IMR-90 (cell line): Measurements from ENCODE around the gene PARVB. TPM values are rescaled to one million over a fixed set of nuclear protein-coding genes. Genes with fewer than 3 reads are reported as not detected.

Source experiments
- ATAC-seq: fragments of 200-7000 bp; cut with Tn5 transposase; 2 replicates; pipeline ENCODE4 v1.9.1; 2020; ENCODE audit warnings: low read depth, mild to moderate bottlenecking, moderate library complexity
- BruUV-seq: library from RNA; stranded (reverse); fragments of 400-500 nt; replicated peaks from 2 replicates; lab custom pipeline; 2021; lab: Mats Ljungman, UMichigan
- CTCF ChIA-PET: fragments of 300-600 bp; formaldehyde crosslinking; extraction: SDS; loops from one replicate; lab custom pipeline; 2021; ENCODE audit warnings: antibody characterized with exemption; lab: Yijun Ruan, JAX
- POLR2A ChIA-PET: fragments of 300-600 bp; sonication (Branson Sonifier 250); formaldehyde crosslinking; loops from one replicate; lab custom pipeline; 2022; ENCODE audit warnings: antibody characterized with exemption; ENCODE audit not compliant: unreplicated experiment; lab: Charles Lee
- DNase-seq: peaks from one replicate; pipeline ENCODE4 v3.0.0; 2013
- H2AFZ ChIP-seq: replicated peaks from 2 replicates; pipeline ENCODE3; 2013; ENCODE audit warnings: low read length, mild to moderate bottlenecking; ENCODE audit not compliant: poor library complexity
- H2AK5ac ChIP-seq: 2 replicates; pipeline ENCODE4 v1.6.1; 2013; ENCODE audit warnings: low read depth, low read length, inconsistent platforms
- H2AK9ac ChIP-seq: replicated peaks from 2 replicates; pipeline ENCODE3; 2013; ENCODE audit warnings: mild to moderate bottlenecking, low read depth, low read length, moderate library complexity; ENCODE audit not compliant: poor library complexity
- H2BK120ac ChIP-seq: 2 replicates; pipeline ENCODE4 v1.6.1; 2013; ENCODE audit warnings: low read depth, low read length, inconsistent platforms
- H2BK15ac ChIP-seq: 3 replicates; pipeline ENCODE4 v1.6.1; 2013; ENCODE audit warnings: low read depth, low read length, inconsistent platforms
- H2BK20ac ChIP-seq: 2 replicates; pipeline ENCODE4 v1.6.1; 2013; ENCODE audit warnings: low read depth, mild to moderate bottlenecking, inconsistent platforms, low read length, moderate library complexity
- H2BK5ac ChIP-seq: 2 replicates; pipeline ENCODE4 v1.6.1; 2013; ENCODE audit warnings: mild to moderate bottlenecking, low read depth, low read length, inconsistent platforms; ENCODE audit not compliant: poor library complexity, severe bottlenecking
- H3K14ac ChIP-seq: replicated peaks from 2 replicates; pipeline ENCODE4 v1.6.1; 2013; ENCODE audit warnings: low read depth, low read length, inconsistent platforms
- H3K18ac ChIP-seq: 2 replicates; pipeline ENCODE4 v1.6.1; 2013; ENCODE audit warnings: low read depth, low read length, control low read depth
- H3K23ac ChIP-seq: 2 replicates; pipeline ENCODE4 v1.6.1; 2013; ENCODE audit warnings: low read depth, low read length, inconsistent platforms
- H3K27ac ChIP-seq: 2 replicates; pipeline ENCODE4 v1.5.1; 2013; ENCODE audit warnings: mild to moderate bottlenecking, control low read depth, low read length; ENCODE audit not compliant: insufficient read depth
- H3K27me3 ChIP-seq: 2 replicates; pipeline ENCODE4 v1.6.1; 2013; ENCODE audit warnings: low read length; ENCODE audit not compliant: control insufficient read depth, insufficient read depth
- H3K36me3 ChIP-seq: 2 replicates; pipeline ENCODE4 v1.6.1; 2013; ENCODE audit warnings: low read length, mixed read lengths; ENCODE audit not compliant: control insufficient read depth, insufficient read depth
- H3K4ac ChIP-seq: 2 replicates; pipeline ENCODE4 v1.6.1; 2013; ENCODE audit warnings: low read depth, low read length, inconsistent platforms
- H3K4me1 ChIP-seq: 2 replicates; pipeline ENCODE4 v1.6.1; 2013; ENCODE audit warnings: low read length, mixed read lengths; ENCODE audit not compliant: control insufficient read depth, insufficient read depth
- H3K4me2 ChIP-seq: 2 replicates; pipeline ENCODE4 v1.6.1; 2013; ENCODE audit warnings: low read depth, mild to moderate bottlenecking, control low read depth, low read length, moderate library complexity
- H3K4me3 ChIP-seq: 2 replicates; pipeline ENCODE4 v1.5.1; 2013; ENCODE audit warnings: low read depth, mild to moderate bottlenecking, control low read depth, low read length, moderate library complexity; ENCODE audit not compliant: insufficient read depth
- H3K56ac ChIP-seq: 2 replicates; pipeline ENCODE4 v1.6.1; 2013; ENCODE audit warnings: low read length, inconsistent platforms; ENCODE audit not compliant: insufficient read depth; ENCODE audit errors: extremely low read depth
- H3K79me1 ChIP-seq, 2 experiments: 2 replicates each; pipeline ENCODE4 v1.6.1; 2013; ENCODE audit warnings: low read length in 2 of 2, inconsistent platforms in 1 of 2, low read depth in 1 of 2
- H3K9ac ChIP-seq: 2 replicates; pipeline ENCODE4 v1.6.1; 2013; ENCODE audit warnings: low read depth, low read length, control low read depth
- H3K9me1 ChIP-seq: 2 replicates; pipeline ENCODE4 v1.6.1; 2013; ENCODE audit warnings: low read length, inconsistent platforms; ENCODE audit not compliant: insufficient read depth
- H3K9me3 ChIP-seq: 2 replicates; pipeline ENCODE4 v1.6.1; 2013; ENCODE audit warnings: low read length; ENCODE audit not compliant: control insufficient read depth, insufficient read depth
- H4K20me1 ChIP-seq: 2 replicates; pipeline ENCODE4 v1.6.1; 2013; ENCODE audit warnings: low read length, inconsistent platforms; ENCODE audit not compliant: insufficient read depth
- H4K5ac ChIP-seq: 2 replicates; pipeline ENCODE4 v1.6.1; 2013; ENCODE audit warnings: mild to moderate bottlenecking, low read depth, low read length, control low read depth
- H4K8ac ChIP-seq, 2 experiments: 2 replicates each; pipeline ENCODE4 v1.6.1; 2013; ENCODE audit warnings: low read depth in 2 of 2, low read length in 2 of 2, control low read depth in 1 of 2, inconsistent platforms in 1 of 2
- H4K91ac ChIP-seq: 2 replicates; pipeline ENCODE4 v1.6.1; 2013; ENCODE audit warnings: low read depth, low read length, inconsistent platforms; ENCODE audit not compliant: insufficient read depth
- BHLHE40 ChIP-seq: fragments of 150-350 bp; IDR thresholded peaks from 2 replicates; pipeline ENCODE4 v1.6.1; 2016; ENCODE audit warnings: mild to moderate bottlenecking, low read depth, low read length
- CEBPB ChIP-seq: IDR thresholded peaks from 2 replicates; pipeline ENCODE4 v1.6.1; 2012; ENCODE audit warnings: low read depth, low read length, improper control_type of control experiment
- CHD1 ChIP-seq: IDR thresholded peaks from 2 replicates; pipeline ENCODE4 v1.6.1; 2012; ENCODE audit warnings: low read depth, low read length, improper control_type of control experiment
- FOS ChIP-seq: fragments of 150-350 bp; IDR thresholded peaks from 2 replicates; pipeline ENCODE4 v1.6.1; 2016; ENCODE audit warnings: low read depth, low read length
- POLR2A ChIP-seq: IDR thresholded peaks from 2 replicates; pipeline ENCODE4 v1.6.1; 2012; ENCODE audit warnings: mild to moderate bottlenecking, low read depth, low read length
- RCOR1 ChIP-seq: IDR thresholded peaks from 2 replicates; pipeline ENCODE4 v1.6.1; 2012; ENCODE audit warnings: mild to moderate bottlenecking, low read length, improper control_type of control experiment; ENCODE audit not compliant: insufficient replicate concordance
- RFX5 ChIP-seq: IDR thresholded peaks from 2 replicates; pipeline ENCODE4 v1.8.0; 2012; ENCODE audit warnings: low read depth, mild to moderate bottlenecking, low read length, moderate library complexity
- WGBS, 2 experiments: methylation state at CpG; one replicate each; pipeline versions ENCODE4 v1.1.5 to v1.1.7; 2013; ENCODE audit warnings: missing lambda C conversion rate in 2 of 2; ENCODE audit not compliant: insufficient read length in 1 of 2; ENCODE audit errors: extremely low coverage in 2 of 2; 5-methylcytosine and 5-hydroxymethylcytosine counted together
- dilution Hi-C: fragments of 300-500 bp; cut with HindIII; formaldehyde crosslinking; loops from one replicate; pipeline ENCODE4 v1.14.3; 2018; ENCODE audit warnings: low sequenced_read_pairs; ENCODE audit not compliant: unreplicated experiment
- in situ Hi-C: fragments of 300-500 bp; cut with MboI; formaldehyde crosslinking; loops from 3 replicates; pipeline ENCODE4 v1.14.3; 2019; ENCODE audit warnings: low sequenced_read_pairs, inconsistent platforms, mixed read lengths
- intact Hi-C: fragments of 100-400 bp; cut with micrococcal nuclease; formaldehyde crosslinking; loops from 2 replicates; pipeline ENCODE4 v1.10.0; 2022
- polyA plus RNA-seq, 3 experiments: library from polyadenylated mRNA; depleted of rRNA; stranded (reverse); fragments of >200 nt; gene quantifications; 2 replicates each; pipeline ENCODE4 v1.2.3, GENCODE V29; 2012; ENCODE audit warnings: low replicate concordance in 1 of 3
- total RNA-seq: library from RNA; depleted of rRNA; stranded (reverse); fragments of >200 nt; gene quantifications from 2 replicates; pipeline ENCODE4 v1.2.3, GENCODE V29; 2012
- TF ChIP-seq, protein P1 (sequence below): fragments of 150-350 bp; IDR thresholded peaks from 2 replicates; pipeline ENCODE4 v1.6.1; 2016; ENCODE audit warnings: low read depth, mild to moderate bottlenecking, low read length, moderate library complexity, borderline replicate concordance
- TF ChIP-seq, protein P2 (sequence below): conservative IDR thresholded peaks from 2 replicates; pipeline ENCODE4 v1.5.1; 2012; ENCODE audit warnings: mild to moderate bottlenecking, low read depth, low read length, improper control_type of control experiment

The PARVB gene
- total and polyA plus RNA-seq, 2 of the 4 experiments (the other 2 are of a cell fraction), result 44.3 to 53.9 TPM

GRCh38 chr22:44191036-44191454 lies 166.9 kb downstream of the PARVB start:
- Histone ChIP-seq H3K36me3 (no peaks in the 10 kb centered on the region), H3K56ac (no peak overlapping the region), H4K8ac (no peak overlapping the region), H2AK9ac (peak overlapping the region; percentile 23), H4K91ac (no peak overlapping the region), H2AK5ac (no peak overlapping the region), H2AFZ (peak overlapping the region; percentile 29), H3K4ac (no peak overlapping the region), H2BK20ac (no peak overlapping the region), H3K79me1 (no peaks in the 10 kb centered on the region), H4K5ac (no peak overlapping the region), H3K18ac (no peak overlapping the region), H3K9me3 (no peaks in the 10 kb centered on the region), H2BK120ac (no peak overlapping the region), H3K4me1 (peaks cover 2% of the 10 kb centered on the region; the same call in 1 of the 2 replicates), H3K23ac (no peak overlapping the region), H3K9me1 (no peaks in the 10 kb centered on the region), H3K14ac (no peak overlapping the region), H3K9ac (no peak overlapping the region), H3K4me2 (no peak overlapping the region), H2BK5ac (no peak overlapping the region), H4K20me1 (no peaks in the 10 kb centered on the region), H3K4me3 (no peak overlapping the region), H2BK15ac (no peak overlapping the region), H3K27ac (no peak overlapping the region), H3K27me3 (peaks cover 34% of the 10 kb centered on the region)
- ATAC-seq (no peak), DNase-seq (no peak)
- no TSS peak for BruUV-seq
- intact Hi-C loops (no loop called here), in situ Hi-C loops (no loop called here), dilution Hi-C loops (no loop called here)
- TF ChIP-seq CHD1 (no peak), FOS (no peak), RCOR1 (no peak), BHLHE40 (no peak), RFX5 (no peak), CEBPB (no peak), POLR2A (no peak)
- TF ChIP-seq, protein P1, sequence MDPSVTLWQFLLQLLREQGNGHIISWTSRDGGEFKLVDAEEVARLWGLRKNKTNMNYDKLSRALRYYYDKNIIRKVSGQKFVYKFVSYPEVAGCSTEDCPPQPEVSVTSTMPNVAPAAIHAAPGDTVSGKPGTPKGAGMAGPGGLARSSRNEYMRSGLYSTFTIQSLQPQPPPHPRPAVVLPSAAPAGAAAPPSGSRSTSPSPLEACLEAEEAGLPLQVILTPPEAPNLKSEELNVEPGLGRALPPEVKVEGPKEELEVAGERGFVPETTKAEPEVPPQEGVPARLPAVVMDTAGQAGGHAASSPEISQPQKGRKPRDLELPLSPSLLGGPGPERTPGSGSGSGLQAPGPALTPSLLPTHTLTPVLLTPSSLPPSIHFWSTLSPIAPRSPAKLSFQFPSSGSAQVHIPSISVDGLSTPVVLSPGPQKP, result no peak
- TF ChIP-seq, protein P2, sequence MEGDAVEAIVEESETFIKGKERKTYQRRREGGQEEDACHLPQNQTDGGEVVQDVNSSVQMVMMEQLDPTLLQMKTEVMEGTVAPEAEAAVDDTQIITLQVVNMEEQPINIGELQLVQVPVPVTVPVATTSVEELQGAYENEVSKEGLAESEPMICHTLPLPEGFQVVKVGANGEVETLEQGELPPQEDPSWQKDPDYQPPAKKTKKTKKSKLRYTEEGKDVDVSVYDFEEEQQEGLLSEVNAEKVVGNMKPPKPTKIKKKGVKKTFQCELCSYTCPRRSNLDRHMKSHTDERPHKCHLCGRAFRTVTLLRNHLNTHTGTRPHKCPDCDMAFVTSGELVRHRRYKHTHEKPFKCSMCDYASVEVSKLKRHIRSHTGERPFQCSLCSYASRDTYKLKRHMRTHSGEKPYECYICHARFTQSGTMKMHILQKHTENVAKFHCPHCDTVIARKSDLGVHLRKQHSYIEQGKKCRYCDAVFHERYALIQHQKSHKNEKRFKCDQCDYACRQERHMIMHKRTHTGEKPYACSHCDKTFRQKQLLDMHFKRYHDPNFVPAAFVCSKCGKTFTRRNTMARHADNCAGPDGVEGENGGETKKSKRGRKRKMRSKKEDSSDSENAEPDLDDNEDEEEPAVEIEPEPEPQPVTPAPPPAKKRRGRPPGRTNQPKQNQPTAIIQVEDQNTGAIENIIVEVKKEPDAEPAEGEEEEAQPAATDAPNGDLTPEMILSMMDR, result no peak
- CTCF ChIA-PET, result no interaction called here
- POLR2A ChIA-PET, result no interaction called here
- 81% methylated on average over 3 of the region's 9 CpGs; no CpG with 5 or more reads in 1 of the 2 experiments for WGBS, 2 experiments
